Neural cell (in vitro differentiated cells): ENCODE results near the gene FILIP1L.

Experiments
- POLR2AphosphoS5 ChIP-seq: IDR thresholded peaks from 2 replicates; pipeline ENCODE4 v1.6.1; 2012
- SMC3 ChIP-seq: fragments of 450-650 bp; conservative IDR thresholded peaks from 2 replicates; pipeline ENCODE4 v1.6.1; 2014; ENCODE audit warnings: antibody characterized with exemption, mild to moderate bottlenecking, moderate library complexity; ENCODE audit not compliant: poor library complexity
- TF ChIP-seq, protein P1 (sequence below): fragments of 450-650 bp; IDR thresholded peaks from 2 replicates; pipeline ENCODE4 v1.5.1; 2014; ENCODE audit warnings: antibody characterized with exemption, mild to moderate bottlenecking, moderate library complexity; ENCODE audit not compliant: poor library complexity, severe bottlenecking

GRCh38 chr3:99915906-99916432 is 198.3 kb downstream of the FILIP1L start:
- TF ChIP-seq SMC3 (no peak), POLR2AphosphoS5 (no peak)
- TF ChIP-seq, protein P1, sequence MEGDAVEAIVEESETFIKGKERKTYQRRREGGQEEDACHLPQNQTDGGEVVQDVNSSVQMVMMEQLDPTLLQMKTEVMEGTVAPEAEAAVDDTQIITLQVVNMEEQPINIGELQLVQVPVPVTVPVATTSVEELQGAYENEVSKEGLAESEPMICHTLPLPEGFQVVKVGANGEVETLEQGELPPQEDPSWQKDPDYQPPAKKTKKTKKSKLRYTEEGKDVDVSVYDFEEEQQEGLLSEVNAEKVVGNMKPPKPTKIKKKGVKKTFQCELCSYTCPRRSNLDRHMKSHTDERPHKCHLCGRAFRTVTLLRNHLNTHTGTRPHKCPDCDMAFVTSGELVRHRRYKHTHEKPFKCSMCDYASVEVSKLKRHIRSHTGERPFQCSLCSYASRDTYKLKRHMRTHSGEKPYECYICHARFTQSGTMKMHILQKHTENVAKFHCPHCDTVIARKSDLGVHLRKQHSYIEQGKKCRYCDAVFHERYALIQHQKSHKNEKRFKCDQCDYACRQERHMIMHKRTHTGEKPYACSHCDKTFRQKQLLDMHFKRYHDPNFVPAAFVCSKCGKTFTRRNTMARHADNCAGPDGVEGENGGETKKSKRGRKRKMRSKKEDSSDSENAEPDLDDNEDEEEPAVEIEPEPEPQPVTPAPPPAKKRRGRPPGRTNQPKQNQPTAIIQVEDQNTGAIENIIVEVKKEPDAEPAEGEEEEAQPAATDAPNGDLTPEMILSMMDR, result no peak
